ENCODE measurements around the gene SUPT20HL1.
"Not testable (repeated sequence)": the region's sequence is repeated elsewhere in the genome, so short reads cannot be mapped to it uniquely, and the experiment has no call there.

- TF ChIP-seq CTCF (IDR thresholded peaks at IDR 0.05 in 8 of 11, conservative IDR thresholded peaks at IDR 0.05 in 3 of 11); POLR2A (IDR thresholded peaks at IDR 0.05): not testable (repeated sequence)
Measured at GRCh38 chrX:24310916-24311315, 49.5 kb upstream of the SUPT20HL1 start.

Data from spleen (tissue), 7 donors.